ENCODE measurements around the gene USP21. TPM values are rescaled to one million over a fixed set of nuclear protein-coding genes. Genes with fewer than 3 reads are reported as not detected.
A peak's percentile ranks its signal among the peaks of the same experiment; 100 is the strongest.

The USP21 gene
- total and polyA plus RNA-seq, 2 of the 13 experiments (the other 11 are each of a cell fraction or from before 2014, with no cell fraction given) = 10.1 to 33.1 TPM

DNA sequence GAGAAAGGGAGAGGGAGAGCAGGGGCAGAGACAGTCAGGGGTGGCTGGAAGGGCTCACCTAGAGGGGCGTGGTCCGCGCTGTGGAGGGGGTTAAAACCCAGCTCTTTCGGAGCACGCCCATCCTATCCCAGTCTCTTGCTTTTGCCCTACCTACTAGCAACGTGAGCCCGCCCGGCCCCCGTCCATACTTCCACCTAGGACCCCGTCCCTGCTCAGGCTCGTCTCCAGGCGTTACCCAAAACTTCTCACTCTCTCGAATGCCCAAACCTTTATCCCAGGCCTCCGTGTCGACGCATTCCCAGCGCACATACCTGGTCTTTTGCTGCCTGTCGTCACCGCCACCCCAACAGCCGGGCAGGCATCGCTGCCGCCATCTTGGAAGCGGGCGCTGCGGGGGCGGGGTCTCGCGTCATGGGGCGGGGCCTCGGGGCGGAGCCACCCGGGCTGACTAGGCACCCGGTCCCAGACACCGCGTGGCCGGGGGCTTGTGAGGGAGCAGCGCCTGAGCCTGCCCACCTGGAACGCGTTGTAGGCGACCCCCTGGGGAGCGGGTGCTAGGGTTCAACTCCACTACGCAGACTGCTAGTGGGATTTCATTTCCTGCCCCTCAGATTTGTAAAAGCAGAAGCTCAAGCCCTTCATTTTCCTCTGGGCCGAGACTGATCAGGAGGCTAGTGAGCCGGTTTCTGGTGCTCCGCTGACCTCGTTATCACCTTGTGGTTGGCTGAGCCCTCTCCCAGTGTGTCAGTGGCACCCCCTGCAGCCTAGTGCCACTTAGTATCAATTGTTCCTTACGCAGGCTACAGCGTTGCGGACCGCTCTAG is 18.0 kb downstream of the USP21 start, which contains the start of gene B4GALT3 (continued):
- TF ChIP-seq ZNF792 (CRISPR knock-in tag; IDR thresholded peaks at IDR 0.05) (peak; percentile 41; the same call in 1 of the 2 replicates), ZNF432 (CRISPR knock-in tag; IDR thresholded peaks at IDR 0.05; ENCODE audit: borderline replicate concordance) (peak; percentile 53; the same call in 1 of the 2 replicates), KMT2A (CRISPR knock-in tag; IDR thresholded peaks at IDR 0.05) (peak; percentile 69; the same call in 1 of the 2 replicates), SAP130 (CRISPR knock-in tag; IDR thresholded peaks at IDR 0.05; ENCODE audit: low read depth) (peak; percentile 95), TBX2 (CRISPR knock-in tag; IDR thresholded peaks at IDR 0.05; ENCODE audit: borderline replicate concordance) (peak; percentile 90), HNRNPUL1 (IDR thresholded peaks at IDR 0.05; ENCODE audit: low read depth, low read length) (no peak), ARID3A (IDR thresholded peaks at IDR 0.05; ENCODE audit: low read depth, low read length) (0 out of 2 replicates have a peak, but pooled peaks have one; percentile 13), ZNF530 (CRISPR knock-in tag; IDR thresholded peaks at IDR 0.05; ENCODE audit: low read depth) (0 out of 2 replicates have a peak, but pooled peaks have one; percentile 74), CC2D1A (CRISPR knock-in tag; IDR thresholded peaks at IDR 0.05) (0 out of 2 replicates have a peak, but pooled peaks have one; percentile 52), SP140L (CRISPR knock-in tag; IDR thresholded peaks at IDR 0.05; ENCODE audit: borderline replicate concordance) (no peak), ZNF30 (CRISPR knock-in tag; IDR thresholded peaks at IDR 0.05) (no peak), ZNF674 (CRISPR knock-in tag; IDR thresholded peaks at IDR 0.05; ENCODE audit: low read depth) (no peak), LBX2 (CRISPR knock-in tag; IDR thresholded peaks at IDR 0.05; ENCODE audit: borderline replicate concordance) (no peak), SIX1 (CRISPR knock-in tag; IDR thresholded peaks at IDR 0.05; ENCODE audit: borderline replicate concordance) (peak; percentile 35; the same call in 1 of the 2 replicates), MTA3 (CRISPR knock-in tag; IDR thresholded peaks at IDR 0.05) (no peak), HOXA5 (CRISPR knock-in tag; IDR thresholded peaks at IDR 0.05) (no peak), MYC (CRISPR knock-in tag; IDR thresholded peaks at IDR 0.05; ENCODE audit: borderline replicate concordance) (peak; percentile 99), SP2 (CRISPR knock-in tag; IDR thresholded peaks at IDR 0.05) (no peak), RFX3 (CRISPR knock-in tag; IDR thresholded peaks at IDR 0.05) (no peak), ZNF609 (CRISPR knock-in tag; IDR thresholded peaks at IDR 0.05; ENCODE audit: borderline replicate concordance) (peak; percentile 42; the same call in 1 of the 2 replicates), ZNF569 (CRISPR knock-in tag; IDR thresholded peaks at IDR 0.05; ENCODE audit: borderline replicate concordance) (no peak)
- TF ChIP-seq, protein P1, sequence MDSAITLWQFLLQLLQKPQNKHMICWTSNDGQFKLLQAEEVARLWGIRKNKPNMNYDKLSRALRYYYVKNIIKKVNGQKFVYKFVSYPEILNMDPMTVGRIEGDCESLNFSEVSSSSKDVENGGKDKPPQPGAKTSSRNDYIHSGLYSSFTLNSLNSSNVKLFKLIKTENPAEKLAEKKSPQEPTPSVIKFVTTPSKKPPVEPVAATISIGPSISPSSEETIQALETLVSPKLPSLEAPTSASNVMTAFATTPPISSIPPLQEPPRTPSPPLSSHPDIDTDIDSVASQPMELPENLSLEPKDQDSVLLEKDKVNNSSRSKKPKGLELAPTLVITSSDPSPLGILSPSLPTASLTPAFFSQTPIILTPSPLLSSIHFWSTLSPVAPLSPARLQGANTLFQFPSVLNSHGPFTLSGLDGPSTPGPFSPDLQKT (CRISPR knock-in tag; IDR thresholded peaks at IDR 0.05; ENCODE audit: borderline replicate concordance) = no peak
